A673 (cell line): ENCODE data around the gene KLC3.

Experiments used
- CTCF ChIP-seq: fragments of 300-800, 200-600 bp; sonication (generic); conservative IDR thresholded peaks from 2 replicates; pipeline ENCODE4 v1.5.1; 2017; ENCODE audit warnings: low read depth, mild to moderate bottlenecking, antibody characterized with exemption, low read length, moderate library complexity, mixed read lengths
- EZH2 ChIP-seq: fragments of 200-600 bp; sonication (generic); IDR thresholded peaks from 2 replicates; pipeline ENCODE4 v1.6.1; 2017; ENCODE audit warnings: borderline replicate concordance, low read depth, mild to moderate bottlenecking, mixed read lengths, antibody characterized with exemption, low read length; ENCODE audit not compliant: poor library complexity, severe bottlenecking

DNA sequence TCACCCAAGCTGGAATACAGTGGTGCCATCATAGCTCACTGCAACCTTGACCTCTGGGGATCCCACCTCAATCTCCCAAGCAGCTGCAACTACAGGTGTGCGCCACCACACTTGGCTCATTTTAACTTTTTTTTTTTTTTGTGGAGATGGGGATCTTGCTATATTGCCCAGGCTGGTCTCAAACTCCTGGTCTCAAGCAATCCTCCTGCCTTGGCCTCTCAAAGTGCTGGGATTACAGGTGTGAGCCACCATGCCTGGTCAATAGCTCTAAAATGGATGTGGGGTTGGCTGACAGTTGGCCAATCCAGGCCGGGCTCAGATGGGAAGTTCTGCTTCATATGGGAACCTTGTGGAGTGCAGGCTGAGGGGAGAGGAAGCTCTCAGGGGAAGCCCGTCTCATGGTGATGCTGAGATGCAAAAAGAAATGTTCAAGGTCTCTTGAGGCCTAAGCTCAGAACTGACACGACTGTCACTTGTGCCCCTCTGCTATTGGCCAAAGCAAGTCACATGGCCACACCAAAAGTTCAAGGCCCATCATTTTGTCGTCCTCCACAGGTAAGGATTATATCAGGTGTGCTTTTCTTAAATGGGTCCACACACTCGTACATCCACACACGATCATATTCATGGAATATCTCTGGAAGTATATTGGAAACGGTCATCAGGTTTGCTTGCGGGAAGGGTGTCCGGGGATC is 6.8 kb upstream of the KLC3 start:
- TF ChIP-seq CTCF = no peak
- no peak for TF ChIP-seq EZH2
